ENCODE data around the gene DDX42.
A peak's percentile ranks its signal among the peaks of the same experiment; 100 is the strongest.

Gene DDX42

GRCh38 chr17:63827002-63827800 lies 53.2 kb downstream of the DDX42 start, which contains the start of the genes FTSJ3 and PSMC5:
TSS of gene FTSJ3 (minus strand) at chr17:63827663. CDS start at chr17:63826902, 761 bp downstream.
TSS of gene PSMC5 (plus strand) at chr17:63827431. CDS start at chr17:63827491, 60 bp downstream.
- DNase-seq (ENCODE audit: low read depth, low spot score) = no peak
- ChIA-PET CTCF (interaction anchor here (0.8 to 6.3 kb wide), 5 partner anchors 8 to 85 kb away, joined by 3 to 58 read pairs (median 3); partner anchors contain the start of gene SMARCD2), POLR2A (interaction anchor here (0.6 to 2.4 kb wide), 6 partner anchors 10 to 433 kb away, joined by 3 to 13 read pairs (median 4); partner anchors contain the start of genes CCDC47 and DDX42)
- peak within 1 kb of the TSS; percentile 84 for H3K4me3 ChIP-seq (ENCODE audit: low read depth, low read length)
- TF ChIP-seq CTCF (IDR thresholded peaks at IDR 0.05; ENCODE audit: insufficient read depth, low read length, missing control alignments) = peak; percentile 75

- no peak for TF ChIP-seq CTCF (IDR thresholded peaks at IDR 0.05; ENCODE audit: insufficient read depth, low read length, missing control alignments)
- CTCF ChIA-PET = interaction anchor here (0.8 to 6.3 kb wide), 6 partner anchors 9 to 86 kb away, joined by 3 to 58 read pairs (median 5); partner anchors contain the start of gene SMARCD2
- no peak for DNase-seq (ENCODE audit: low read depth, low spot score)
Observed at GRCh38 chr17:63827801-63828221, 53.8 kb downstream of the DDX42 start.

GRCh38 chr17:63828936-63829335 lies 55.0 kb downstream of the DDX42 start:
- ChIA-PET POLR2A (interaction anchor here (1.0 kb wide), 1 partner anchor 12 kb away, joined by 4 read pairs; no protein-coding TSS in a partner anchor), CTCF (interaction anchor here (0.7 to 6.3 kb wide), 5 partner anchors 10 to 79 kb away, joined by 3 to 58 read pairs (median 6); partner anchors contain the start of gene SMARCD2)
- DNase-seq (ENCODE audit: low read depth, low spot score) = no peak
- TF ChIP-seq CTCF (IDR thresholded peaks at IDR 0.05; ENCODE audit: insufficient read depth, low read length, missing control alignments) = no peak
- no peak overlapping the region for H3K4me3 ChIP-seq (ENCODE audit: low read depth, low read length)

More at GRCh38 chr17:63827801-63828221, 53.8 kb downstream of the DDX42 start:
- peak overlapping the region; percentile 84 for H3K4me3 ChIP-seq (ENCODE audit: low read depth, low read length)
- POLR2A ChIA-PET = interaction anchor here (0.7 to 1.3 kb wide), 3 partner anchors 13 to 153 kb away, joined by 3 to 5 read pairs (median 4); no protein-coding TSS in a partner anchor

- H3K4me3 ChIP-seq (ENCODE audit: low read depth, low read length) = no peak overlapping the region
- ChIA-PET POLR2A (interaction anchor here (1.1 kb wide), 1 partner anchor 8 kb away, joined by 5 read pairs; no protein-coding TSS in a partner anchor), CTCF (interaction anchor here (6.3 kb wide), 1 partner anchor 10 kb away, joined by 58 read pairs; the partner anchor contains the start of gene SMARCD2)
- TF ChIP-seq CTCF (IDR thresholded peaks at IDR 0.05; ENCODE audit: insufficient read depth, low read length, missing control alignments) = no peak
- DNase-seq (ENCODE audit: low read depth, low spot score) = no peak
Observed at GRCh38 chr17:63830278-63830677, 56.3 kb downstream of the DDX42 start.

- DNase-seq (ENCODE audit: low read depth, low spot score) = no peak
- no peak for TF ChIP-seq CTCF (IDR thresholded peaks at IDR 0.05; ENCODE audit: insufficient read depth, low read length, missing control alignments)
- H3K4me3 ChIP-seq (ENCODE audit: low read depth, low read length) = no peak overlapping the region
- POLR2A ChIA-PET = no interaction called here
- CTCF ChIA-PET = interaction anchor here (0.9 to 6.3 kb wide), 2 partner anchors 9 to 34 kb away, joined by 4 to 58 read pairs; partner anchors contain the start of gene SMARCD2
Observed at GRCh38 chr17:63830904-63831491, 57.0 kb downstream of the DDX42 start.
